ENCODE measurements around the gene RIPOR3. TPM values are rescaled to one million over a fixed set of nuclear protein-coding genes. Genes with fewer than 3 reads are reported as not detected.
"Not testable (repeated sequence)": the region's sequence is repeated elsewhere in the genome, so short reads cannot be mapped to it uniquely, and the experiment has no call there.

The RIPOR3 gene
- polyA plus RNA-seq, 1 experiment: 11.5 TPM

DNA sequence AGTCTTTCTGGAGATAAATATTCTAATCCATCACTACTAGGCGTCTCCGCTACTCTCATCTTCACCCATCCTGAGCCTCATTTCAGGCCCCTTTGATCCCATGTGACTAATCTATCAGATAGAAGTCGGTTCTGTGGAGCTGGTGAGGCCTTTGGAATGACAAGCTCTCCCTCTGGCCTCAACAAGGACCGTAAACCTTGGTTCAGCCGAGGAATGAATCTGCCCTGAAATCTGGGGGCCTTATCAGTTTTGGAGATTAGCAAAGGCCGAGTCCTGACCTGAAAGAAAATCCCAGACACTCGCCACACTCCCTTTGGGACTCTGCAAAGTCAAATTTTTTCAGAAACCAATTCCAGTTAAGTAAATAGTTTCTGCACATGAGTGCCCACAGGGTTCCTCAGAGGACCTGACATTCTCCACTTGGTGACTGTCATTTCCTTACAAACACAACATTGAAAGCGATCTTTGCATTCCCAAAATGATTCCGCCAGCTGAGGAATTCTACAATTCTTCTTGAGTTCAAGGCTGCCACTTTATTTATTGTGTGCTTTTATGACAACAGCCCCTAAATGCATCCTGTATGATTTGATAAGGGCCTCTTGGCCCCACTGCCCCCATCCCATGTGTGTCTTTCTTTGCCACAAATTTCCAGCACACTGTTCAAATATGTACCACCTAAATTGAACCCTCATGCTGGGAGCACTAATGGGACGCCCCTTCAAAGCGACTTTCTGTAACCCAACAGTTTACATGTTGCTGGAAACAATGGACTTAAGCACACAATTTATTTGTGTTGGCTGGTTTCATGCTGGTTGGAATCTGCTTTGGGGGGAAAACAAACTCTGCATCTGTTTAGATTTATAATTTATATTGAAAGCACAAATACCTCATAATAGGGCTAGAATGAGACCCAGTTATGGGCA lies 10.0 kb upstream of the RIPOR3 start:
- Histone ChIP-seq H3K4me3 (ENCODE audit: low read depth, low read length) (no peak overlapping the region), H3K27ac (ENCODE audit: low read depth, low read length) (no peak overlapping the region), H3K9me3 (ENCODE audit: control insufficient read depth, insufficient read depth, low read length) (no peaks in the 10 kb centered on the region), H3K27me3 (ENCODE audit: control insufficient read depth, insufficient read depth, low read length) (no peaks in the 10 kb centered on the region)
- ChIA-PET POLR2A (no interaction called here), CTCF (no interaction called here)
- no peak for DNase-seq (ENCODE audit: low read depth, low spot score)
- TF ChIP-seq CTCF (IDR thresholded peaks at IDR 0.05; ENCODE audit: low read depth, low read length): no peak

GRCh38 chr20:50699688-50700087 lies 8.3 kb upstream of the RIPOR3 start:
- no peaks in the 10 kb centered on the region for H3K27me3 ChIP-seq (ENCODE audit: control insufficient read depth, insufficient read depth, low read length)
- no peaks in the 10 kb centered on the region for H3K9me3 ChIP-seq (ENCODE audit: control insufficient read depth, insufficient read depth, low read length)
- ChIA-PET POLR2A (no interaction called here), CTCF (no interaction called here)
- H3K4me3 ChIP-seq (ENCODE audit: low read depth, low read length): no peak overlapping the region
- H3K27ac ChIP-seq (ENCODE audit: low read depth, low read length): no peak overlapping the region
- TF ChIP-seq CTCF (IDR thresholded peaks at IDR 0.05; ENCODE audit: low read depth, low read length): no peak
- DNase-seq (ENCODE audit: low read depth, low spot score): no peak

- H3K9me3 ChIP-seq (ENCODE audit: control insufficient read depth, insufficient read depth, low read length); DNase-seq (ENCODE audit: low read depth, low spot score); H3K27ac ChIP-seq (ENCODE audit: low read depth, low read length); H3K27me3 ChIP-seq (ENCODE audit: control insufficient read depth, insufficient read depth, low read length); H3K4me3 ChIP-seq (ENCODE audit: low read depth, low read length); POLR2A ChIA-PET; CTCF ChIA-PET: not testable (repeated sequence)
Observed at GRCh38 chr20:50698255-50698654, 6.9 kb upstream of the RIPOR3 start.

DNA sequence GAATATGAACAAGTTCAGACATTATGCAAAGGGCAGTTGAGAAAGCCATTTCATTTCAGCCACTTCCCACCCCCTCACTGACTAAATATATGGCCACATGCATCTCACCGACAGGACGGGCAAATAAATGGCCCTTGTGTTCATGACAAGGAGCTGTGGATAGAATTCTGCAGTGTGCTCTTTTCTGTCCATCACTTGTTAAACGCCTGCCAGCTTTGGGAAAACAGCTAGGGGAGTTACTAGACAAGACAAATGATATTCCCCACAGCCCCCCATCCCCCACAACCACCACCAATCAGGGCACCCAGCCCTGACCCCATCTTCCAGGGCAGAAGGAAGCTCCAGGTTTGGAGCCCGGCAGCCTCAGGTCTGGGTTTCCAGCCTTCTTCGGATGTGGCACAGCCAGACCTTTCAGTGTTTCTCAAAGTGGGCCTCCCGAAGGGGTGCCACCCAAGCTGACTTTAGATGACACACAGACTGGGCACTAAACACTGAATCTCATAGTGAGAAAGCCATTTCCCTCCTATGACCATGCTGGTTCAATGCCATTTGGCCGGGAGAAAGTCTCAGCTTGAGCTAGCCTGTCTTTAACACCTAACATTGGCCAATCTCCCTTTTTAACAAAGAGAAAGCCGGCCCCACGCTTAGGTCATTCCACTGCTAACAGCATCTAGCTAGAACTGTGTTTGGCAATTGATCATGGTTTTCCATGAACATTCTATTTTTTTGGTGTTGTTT lies 4.0 kb upstream of the RIPOR3 start:
- POLR2A ChIA-PET: interaction anchor here (0.7 to 0.8 kb wide), 2 partner anchors 10 to 277 kb away, joined by 4 to 5 read pairs; no protein-coding TSS in a partner anchor
- Histone ChIP-seq H3K9me3 (ENCODE audit: control insufficient read depth, insufficient read depth, low read length) (no peaks in the 10 kb centered on the region; the same call in 1 of the 2 replicates), H3K27me3 (ENCODE audit: control insufficient read depth, insufficient read depth, low read length) (no peaks in the 10 kb centered on the region), H3K4me3 (ENCODE audit: low read depth, low read length) (no peak overlapping the region), H3K27ac (ENCODE audit: low read depth, low read length) (peak overlapping the region; percentile 54)
- TF ChIP-seq CTCF (IDR thresholded peaks at IDR 0.05; ENCODE audit: low read depth, low read length): no peak
- CTCF ChIA-PET: interaction anchor here (1.3 to 2.2 kb wide), 3 partner anchors 19 to 59 kb away, joined by 4 to 12 read pairs (median 8); no protein-coding TSS in a partner anchor
- DNase-seq (ENCODE audit: low read depth, low spot score): no peak

- Histone ChIP-seq H3K27ac (ENCODE audit: low read depth, low read length) (no peak overlapping the region), H3K4me3 (ENCODE audit: low read depth, low read length) (no peak overlapping the region), H3K9me3 (ENCODE audit: control insufficient read depth, insufficient read depth, low read length) (no peaks in the 10 kb centered on the region; the same call in 1 of the 2 replicates), H3K27me3 (ENCODE audit: control insufficient read depth, insufficient read depth, low read length) (no peaks in the 10 kb centered on the region)
- no peak for DNase-seq (ENCODE audit: low read depth, low spot score)
- ChIA-PET CTCF (interaction anchor here (1.3 to 2.2 kb wide), 3 partner anchors 19 to 58 kb away, joined by 4 to 12 read pairs (median 8); no protein-coding TSS in a partner anchor), POLR2A (no interaction called here)
- no peak for TF ChIP-seq CTCF (IDR thresholded peaks at IDR 0.05; ENCODE audit: low read depth, low read length)
Observed at GRCh38 chr20:50694379-50695134, 3.2 kb upstream of the RIPOR3 start.

Data from AG04450 (cell line).